Transverse colon (tissue), 4 donors: ENCODE measurements around the gene DIPK1A.

Experiments used
- POLR2A ChIP-seq: fragments of 450-650 bp; IDR thresholded peaks from one replicate; pipeline ENCODE4 v1.6.1; 2016; ENCODE audit warnings: antibody characterized with exemption, mild to moderate bottlenecking, moderate library complexity
- POLR2AphosphoS5 ChIP-seq, 3 donors: sonication (generic); formaldehyde crosslinking; IDR thresholded peaks; one replicate each; pipeline ENCODE4 v1.6.1; 2016; ENCODE audit warnings: antibody characterized with exemption in 3 of 3
- TF ChIP-seq, protein P1 (sequence below), 5 experiments: fragments of 200-600 bp in 3 of 5; fragments of 450-650 bp in 2 of 5; sonication (generic) in 3 of 5; IDR thresholded peaks; 1 replicate in 2 of 5; 2 replicates in 3 of 5; pipeline ENCODE4 v1.5.1; 2016 to 2017; ENCODE audit warnings: antibody characterized with exemption in 5 of 5, inconsistent platforms in 3 of 5, mild to moderate bottlenecking in 2 of 5, moderate library complexity in 1 of 5

DNA sequence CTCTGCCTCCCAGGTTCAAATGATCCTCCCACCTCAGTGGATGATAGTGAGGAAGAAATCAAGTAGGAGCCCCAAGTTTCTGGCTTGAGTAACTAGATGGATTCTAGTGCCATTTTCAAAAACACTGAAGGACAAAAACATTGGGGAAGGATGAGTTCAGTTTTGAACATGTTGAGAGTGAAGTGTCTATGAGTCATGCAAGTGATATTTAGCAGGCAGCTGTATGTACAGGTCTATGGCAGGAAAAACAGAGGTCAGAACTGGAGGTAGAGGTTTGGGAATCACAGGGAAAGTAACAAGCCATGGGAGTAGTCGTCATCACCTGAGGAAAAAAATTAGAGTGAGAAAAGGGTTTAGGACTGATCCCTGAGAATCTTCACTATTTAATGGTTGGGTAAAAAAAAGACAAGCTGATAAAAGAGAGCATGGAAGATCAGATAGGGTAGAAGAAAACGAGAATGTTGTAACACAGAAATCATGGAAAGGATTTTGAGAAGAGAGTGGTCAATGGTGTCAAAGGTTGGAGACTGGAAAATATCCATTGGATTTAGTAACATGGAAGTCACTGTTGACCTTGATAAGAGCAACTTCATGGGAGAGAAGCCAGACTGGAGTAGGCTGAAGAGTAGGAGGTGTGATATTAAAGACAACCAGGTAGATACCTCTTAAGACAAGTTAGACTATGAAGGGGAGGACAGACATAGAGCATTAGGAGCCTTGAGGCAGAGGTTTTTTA is 53.1 kb downstream of the DIPK1A start:
- TF ChIP-seq POLR2A (no peak), POLR2AphosphoS5 (IDR thresholded peaks at IDR 0.05) (no peak)
- TF ChIP-seq, protein P1, sequence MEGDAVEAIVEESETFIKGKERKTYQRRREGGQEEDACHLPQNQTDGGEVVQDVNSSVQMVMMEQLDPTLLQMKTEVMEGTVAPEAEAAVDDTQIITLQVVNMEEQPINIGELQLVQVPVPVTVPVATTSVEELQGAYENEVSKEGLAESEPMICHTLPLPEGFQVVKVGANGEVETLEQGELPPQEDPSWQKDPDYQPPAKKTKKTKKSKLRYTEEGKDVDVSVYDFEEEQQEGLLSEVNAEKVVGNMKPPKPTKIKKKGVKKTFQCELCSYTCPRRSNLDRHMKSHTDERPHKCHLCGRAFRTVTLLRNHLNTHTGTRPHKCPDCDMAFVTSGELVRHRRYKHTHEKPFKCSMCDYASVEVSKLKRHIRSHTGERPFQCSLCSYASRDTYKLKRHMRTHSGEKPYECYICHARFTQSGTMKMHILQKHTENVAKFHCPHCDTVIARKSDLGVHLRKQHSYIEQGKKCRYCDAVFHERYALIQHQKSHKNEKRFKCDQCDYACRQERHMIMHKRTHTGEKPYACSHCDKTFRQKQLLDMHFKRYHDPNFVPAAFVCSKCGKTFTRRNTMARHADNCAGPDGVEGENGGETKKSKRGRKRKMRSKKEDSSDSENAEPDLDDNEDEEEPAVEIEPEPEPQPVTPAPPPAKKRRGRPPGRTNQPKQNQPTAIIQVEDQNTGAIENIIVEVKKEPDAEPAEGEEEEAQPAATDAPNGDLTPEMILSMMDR (IDR thresholded peaks at IDR 0.05): no peak
